Cerebellar nuclear complex (tissue), 1 donor: Measurements from ENCODE around the gene TFF2.

ENCODE experiments used
- DNase-seq, 2 experiments: peaks; one replicate each; lab custom pipeline; 2025; lab: John Stamatoyannopoulos, UW

Gene TFF2

DNA sequence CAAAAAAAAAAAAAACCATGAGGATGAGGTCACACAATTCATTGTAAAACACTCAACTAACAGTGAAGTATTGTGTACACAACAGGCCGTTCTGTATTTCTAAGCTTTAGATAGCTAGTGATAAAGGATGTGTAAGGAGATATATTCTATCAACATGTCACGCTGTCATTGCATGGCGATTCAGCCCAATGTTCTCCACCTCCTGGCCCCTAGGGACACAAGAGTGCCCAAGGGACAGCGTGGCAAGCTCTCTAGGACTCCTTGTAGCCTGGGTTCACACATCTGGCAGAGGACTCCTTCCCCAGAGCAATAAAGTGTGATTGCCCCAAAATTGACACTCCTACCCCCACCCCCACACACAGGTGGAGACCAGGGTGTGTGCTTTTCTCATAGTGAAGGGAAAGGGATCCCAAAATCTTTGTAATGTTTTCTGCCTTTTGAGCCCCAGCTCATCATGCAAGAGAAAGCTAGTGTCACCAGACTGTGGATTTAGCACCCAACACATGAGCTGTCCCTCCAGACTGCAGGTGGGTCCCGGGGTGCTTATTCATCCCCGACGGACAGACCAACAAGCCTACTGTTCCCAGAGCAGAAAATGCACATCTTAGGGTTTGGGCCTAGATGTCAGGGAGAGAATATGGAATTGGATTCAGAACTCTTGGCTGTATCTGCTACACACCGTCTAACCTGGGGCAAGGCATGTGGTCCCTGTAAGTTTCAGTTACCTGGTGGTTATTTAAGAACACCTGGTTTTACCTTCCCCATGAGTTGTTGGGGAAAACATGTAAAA, 33.6 kb upstream of the TFF2 start:
- no peak for DNase-seq

GRCh38 chr21:42383331-42383730, 32.5 kb upstream of the TFF2 start:
- DNase-seq = no peak

DNA sequence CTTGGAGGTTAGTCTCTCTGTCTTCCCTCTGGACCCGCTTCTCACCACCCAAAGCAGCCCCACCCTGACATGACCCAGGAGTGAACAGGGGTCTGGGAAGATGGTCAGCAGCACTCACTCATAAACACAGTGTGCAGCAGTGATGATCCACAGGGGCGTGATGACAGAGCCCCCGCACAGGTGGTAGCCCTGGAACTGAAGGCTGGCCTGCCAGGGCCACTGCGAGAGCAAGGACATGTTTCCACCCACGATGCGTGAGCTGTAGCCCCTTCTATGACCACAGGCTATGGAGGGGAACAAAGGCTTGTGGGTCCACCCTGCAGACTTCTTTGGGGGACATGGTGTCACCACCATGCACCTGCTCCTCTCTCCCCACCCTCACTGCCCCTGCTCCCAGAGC, 32.1 kb upstream of the TFF2 start:
- no peak for DNase-seq

GRCh38 chr21:42381347-42381984, 30.7 kb upstream of the TFF2 start:
- no peak for DNase-seq

GRCh38 chr21:42379426-42380215, 28.8 kb upstream of the TFF2 start:
- DNase-seq = no peak

GRCh38 chr21:42378418-42378817, 27.6 kb upstream of the TFF2 start:
- no peak for DNase-seq

DNA sequence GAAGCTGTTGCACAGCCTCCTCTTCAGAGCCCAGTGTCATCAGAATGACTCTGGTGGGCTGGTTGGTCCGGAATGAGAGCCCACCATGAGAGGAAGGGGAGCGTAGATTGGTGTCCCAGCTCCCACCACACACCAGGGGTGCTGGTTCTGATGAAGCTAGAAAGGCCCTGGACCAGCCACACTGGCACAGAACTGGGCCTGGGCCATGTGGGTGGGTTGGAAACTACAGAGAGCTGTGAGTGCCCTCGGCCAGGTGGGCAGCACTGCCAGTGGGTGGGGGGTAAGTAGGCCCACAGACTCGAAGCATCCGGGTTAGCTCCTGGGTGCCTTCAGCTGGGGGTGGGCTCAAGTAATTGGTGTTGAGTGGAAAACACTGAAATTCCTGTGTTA, 27.2 kb upstream of the TFF2 start:
- no peak for DNase-seq

DNA sequence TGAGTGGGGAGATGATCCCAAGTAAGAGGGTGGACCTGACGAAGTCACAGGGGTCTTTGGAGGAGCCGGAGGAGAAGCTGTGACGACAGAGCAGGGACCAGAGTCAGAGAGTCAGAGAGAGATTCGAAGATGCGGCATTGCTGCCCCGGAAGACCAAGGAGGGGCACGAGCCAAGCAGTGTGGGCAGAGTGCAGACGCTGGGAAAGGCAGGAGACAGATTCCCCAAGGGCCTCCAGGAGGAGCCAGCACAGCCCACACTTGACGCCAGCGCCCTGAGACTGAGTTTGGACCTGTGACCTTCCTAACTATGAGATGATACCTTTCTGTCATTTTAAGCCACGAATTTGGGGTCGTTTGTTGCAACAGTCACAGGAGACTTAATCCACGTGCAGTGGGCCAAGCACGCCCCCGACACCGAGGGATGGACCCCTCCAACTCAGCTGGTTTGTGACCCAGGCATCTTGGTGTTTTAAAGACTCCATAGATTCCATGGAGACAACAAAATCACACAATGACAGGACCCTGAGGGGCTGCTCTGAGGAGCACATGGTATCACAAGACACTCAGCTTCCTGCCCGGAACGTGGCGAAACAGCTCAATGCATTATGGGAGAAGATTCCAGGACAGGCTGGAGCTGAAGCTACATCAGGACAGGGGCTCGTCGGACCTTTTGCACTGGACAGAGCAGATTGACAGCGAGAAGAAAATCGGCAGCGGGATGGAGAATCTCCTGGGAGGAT, 26.6 kb upstream of the TFF2 start:
- no peak for DNase-seq

- no peak for DNase-seq
Measured at GRCh38 chr21:42376338-42376982, 25.7 kb upstream of the TFF2 start.

GRCh38 chr21:42375966-42376337, 25.2 kb upstream of the TFF2 start:
- no peak for DNase-seq

DNA sequence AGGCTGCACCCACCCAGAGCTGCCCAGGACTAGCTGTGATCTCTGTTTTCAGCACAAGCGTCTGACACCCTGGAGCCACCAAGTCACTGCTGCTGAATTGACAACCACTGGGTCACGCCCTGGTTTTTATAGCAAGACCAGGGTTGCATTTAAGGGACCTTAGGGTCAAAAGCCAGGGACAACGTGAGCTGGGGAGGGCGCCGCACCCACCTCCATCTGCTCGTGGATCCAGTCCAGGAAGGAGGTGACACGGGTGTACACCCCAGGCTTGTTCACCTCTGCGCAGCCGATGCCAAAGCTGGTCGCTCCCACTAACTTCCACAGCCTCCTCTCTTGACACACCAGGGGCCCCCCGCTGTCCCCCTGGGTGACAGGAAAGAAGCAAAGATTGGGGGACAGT, 24.7 kb upstream of the TFF2 start:
- DNase-seq = no peak

- no peak for DNase-seq
Measured at GRCh38 chr21:42374864-42375499, 24.2 kb upstream of the TFF2 start.

- no peak for DNase-seq
Measured at GRCh38 chr21:42374457-42374856, 23.7 kb upstream of the TFF2 start.

DNA sequence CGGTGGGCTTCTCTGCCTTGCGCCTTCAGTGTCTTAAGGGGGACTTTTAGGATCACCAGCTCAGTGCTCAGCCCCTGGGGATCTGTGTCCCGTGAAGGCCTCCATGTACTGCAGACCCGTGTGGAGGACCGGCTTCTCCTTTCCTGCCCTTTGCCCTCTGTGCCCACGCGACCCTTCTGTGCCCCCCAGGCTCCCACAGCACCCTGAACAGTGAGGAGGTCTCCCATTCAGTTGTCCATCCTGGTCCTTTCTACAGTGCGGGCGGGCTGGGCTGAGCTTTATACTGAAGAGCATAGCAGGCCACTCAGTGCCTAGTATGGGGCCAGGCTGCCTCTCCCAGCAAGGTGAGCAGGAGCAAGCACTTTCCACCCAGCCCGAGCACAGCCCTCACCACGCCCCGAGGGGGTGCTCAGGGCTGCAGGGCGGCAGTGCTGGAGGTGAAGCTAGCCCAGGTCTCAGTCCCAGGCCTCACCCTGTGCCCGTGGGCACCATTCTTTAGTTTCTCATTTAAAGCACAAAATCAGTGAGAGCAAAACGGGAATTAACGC, 23.2 kb upstream of the TFF2 start:
- no peak for DNase-seq

DNA sequence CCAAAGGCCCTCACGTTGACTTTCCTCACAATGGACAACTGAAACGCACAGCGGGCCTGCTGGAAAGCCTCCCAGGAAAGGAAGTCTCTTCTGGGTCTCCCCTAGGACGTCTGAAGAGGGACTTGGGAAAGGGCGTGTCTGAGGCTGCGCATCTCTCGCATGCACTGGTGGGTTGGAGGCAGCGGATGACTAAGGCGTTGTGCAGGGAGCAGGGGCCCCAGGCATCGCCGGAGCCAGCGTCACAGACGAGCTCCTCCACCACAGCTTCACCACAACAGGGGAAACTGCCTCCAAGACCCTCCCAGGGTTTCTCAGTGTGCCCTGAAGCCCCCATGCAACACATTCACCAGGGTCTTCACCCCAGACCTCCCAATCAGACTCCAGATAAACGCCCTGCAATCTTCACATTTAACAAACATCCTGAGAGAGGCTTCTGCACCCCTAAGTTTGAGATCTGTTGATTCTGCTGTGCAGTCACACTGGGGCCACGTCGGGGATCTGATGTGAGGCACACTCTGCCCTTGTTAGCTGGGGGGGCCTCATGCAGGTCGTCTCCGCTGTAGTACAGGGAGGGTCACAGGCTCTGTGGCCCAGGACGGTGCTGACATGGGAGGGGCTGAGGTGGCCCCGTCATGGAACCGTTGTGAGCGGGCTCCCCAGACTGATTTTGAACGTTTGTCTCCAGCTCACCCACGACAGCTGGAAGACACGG, 22.6 kb upstream of the TFF2 start:
- DNase-seq = no peak

DNA sequence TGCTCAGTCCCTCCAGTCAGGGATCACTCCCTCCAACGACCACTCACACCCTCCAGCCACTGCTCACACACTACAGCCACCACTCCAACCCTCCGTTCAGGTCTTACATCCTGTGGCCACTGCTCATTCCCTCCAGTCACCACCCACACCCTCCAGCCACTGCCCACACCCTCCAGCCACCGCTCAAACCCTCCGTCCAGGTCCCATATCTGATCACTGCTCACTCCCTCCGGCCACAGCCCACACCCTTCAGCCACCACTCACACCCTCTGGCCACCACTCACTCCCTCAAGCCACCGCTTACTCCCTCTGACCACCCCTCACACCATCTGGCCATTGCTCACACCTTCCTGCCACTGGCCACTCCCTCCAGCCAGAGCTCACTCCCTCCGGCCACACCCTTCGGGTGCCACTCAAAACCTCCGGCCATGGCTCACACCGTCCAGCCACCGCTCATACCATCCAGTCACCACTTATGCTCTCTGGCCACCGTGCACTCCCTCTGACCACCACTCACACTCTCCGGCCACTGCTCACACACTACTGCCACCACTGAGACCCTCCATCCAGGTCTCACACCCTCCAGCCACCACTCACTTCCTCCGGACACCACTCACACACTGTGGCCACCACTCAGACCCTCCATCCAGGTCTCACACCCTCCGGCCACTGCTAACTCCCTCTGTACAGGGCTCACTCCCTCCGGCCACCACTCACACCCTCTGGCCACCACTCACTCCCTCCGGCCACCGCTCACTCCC, 20.3 kb upstream of the TFF2 start:
- no peak for DNase-seq

DNA sequence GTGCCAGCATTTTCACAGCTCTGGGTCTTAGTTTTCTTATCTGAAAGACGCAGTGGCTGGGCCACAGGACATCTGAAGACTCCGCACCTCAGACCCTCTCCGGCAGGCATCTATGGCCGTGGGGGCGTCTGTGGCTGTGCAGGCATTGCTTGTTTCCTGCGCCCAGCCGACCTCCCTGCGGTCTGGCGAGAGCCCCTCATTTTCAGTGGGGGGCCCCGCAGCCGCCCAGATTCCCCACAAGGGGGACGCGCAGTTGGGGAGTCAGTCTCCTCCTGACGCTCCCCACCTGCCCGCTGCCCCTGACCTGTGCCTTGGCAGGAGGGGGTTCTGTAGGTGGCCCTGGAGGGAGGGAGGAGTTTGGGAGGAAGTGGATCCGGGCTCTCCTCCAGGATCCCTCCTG, 19.0 kb upstream of the TFF2 start:
- no peak for DNase-seq

DNA sequence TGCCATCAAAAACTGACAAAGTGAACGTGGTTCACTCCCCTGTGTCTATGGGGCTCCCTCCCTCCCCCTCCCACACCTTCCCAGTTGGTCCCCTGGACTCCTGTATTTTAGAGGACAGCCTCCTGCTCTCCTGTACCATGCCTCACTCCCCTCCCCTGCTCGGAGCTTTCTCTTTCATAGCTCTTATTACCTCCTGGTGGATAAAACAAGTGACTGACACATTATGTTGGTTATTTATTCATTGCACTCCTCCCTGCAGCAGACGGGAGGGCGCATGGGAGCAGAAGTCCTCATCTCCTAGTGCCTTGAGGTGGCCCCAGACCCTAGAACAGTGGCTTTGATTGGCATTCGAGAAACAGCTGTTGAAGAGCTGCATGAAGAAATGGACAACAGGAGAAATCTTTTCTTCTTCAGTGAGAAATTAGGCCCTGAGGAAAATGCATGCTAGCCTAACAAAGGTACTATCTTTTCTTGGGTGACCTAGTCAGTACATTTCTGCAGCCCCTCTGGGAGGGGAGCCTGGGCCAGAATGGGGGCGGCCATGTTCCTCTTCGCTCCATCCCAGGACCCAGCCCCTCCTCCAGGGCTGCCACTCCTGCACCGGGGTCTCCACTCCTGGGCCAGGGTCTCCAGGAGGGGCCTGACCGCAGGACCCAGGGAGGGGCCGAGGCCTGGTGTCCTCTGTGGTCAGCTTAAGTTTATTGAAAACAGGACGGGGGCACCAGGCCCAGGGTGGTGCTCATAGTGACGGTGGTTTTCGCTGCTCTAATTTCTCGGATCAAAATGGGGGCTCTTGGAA, 16.8 kb upstream of the TFF2 start:
- no peak for DNase-seq
